ENCODE data around the gene PSAP.

PSAP gene

DNA sequence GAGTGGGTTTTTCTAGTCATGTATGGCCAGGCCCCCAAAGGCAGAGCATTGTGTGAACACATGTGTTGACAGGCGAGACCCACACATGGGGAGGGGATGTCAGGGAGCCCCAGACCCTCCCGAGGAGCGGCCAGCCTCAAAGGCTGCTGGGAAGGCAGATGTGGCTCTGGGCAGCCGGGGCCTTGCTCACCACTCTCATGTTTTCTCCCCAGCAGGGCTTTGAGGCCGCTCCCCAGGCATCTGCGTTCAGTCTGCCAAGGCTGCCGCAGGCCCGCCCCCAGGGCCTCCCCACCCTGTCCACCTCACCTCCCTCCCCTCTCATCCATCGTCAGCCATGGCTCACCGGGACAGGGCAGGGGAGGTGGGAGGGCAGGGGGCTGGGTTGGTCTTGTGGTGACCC, 61.2 kb downstream of the PSAP start:
- H3K4me3 ChIP-seq (ENCODE audit: low read depth, low read length): no peak overlapping the region

DNA sequence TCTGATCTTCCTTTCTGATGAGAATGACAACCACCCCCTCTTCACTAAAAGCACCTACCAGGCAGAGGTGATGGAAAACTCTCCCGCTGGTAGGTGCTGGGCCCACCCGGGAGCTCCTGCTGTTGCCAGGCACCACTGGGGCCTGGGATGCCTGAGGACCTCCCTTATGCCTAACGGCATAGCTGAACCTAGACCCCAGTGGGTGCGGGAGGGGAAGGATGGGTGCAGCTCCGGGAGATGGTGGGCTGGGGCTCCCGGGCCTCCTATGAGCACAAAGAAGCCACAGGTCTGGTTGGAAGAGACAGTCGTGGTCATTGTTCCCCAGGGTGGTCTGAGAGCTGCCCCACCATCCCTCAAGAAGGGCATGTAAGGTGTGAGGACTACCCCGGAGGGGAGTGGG, 62.1 kb downstream of the PSAP start:
- no peak overlapping the region for H3K4me3 ChIP-seq (ENCODE audit: low read depth, low read length)

DNA sequence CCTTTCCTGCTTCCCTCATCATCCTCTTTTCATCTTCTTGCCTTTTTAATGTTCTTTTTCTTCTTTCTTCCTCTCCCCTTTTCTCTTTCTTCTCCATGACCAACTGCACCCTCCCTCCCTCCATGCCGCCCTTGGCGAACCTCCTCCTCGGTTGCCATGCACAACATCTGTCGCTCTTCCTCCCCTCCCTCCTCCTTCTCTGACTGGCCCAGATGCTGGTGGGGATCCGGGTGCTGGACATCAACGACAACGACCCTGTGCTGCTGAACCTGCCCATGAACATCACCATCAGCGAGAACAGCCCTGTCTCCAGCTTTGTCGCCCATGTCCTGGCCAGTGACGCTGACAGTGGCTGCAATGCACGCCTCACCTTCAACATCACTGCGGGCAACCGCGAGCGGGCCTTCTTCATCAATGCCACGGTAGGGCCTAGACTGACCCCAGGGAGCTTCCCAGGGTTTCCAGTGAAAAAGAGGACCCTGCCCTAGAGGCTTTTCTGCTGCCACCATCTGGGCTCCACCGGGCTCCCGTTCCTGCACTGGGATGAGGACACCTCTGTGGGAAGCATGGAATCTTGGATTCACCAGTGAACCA, 66.3 kb downstream of the PSAP start:
- H3K4me3 ChIP-seq (ENCODE audit: low read depth, low read length): no peak overlapping the region

DNA sequence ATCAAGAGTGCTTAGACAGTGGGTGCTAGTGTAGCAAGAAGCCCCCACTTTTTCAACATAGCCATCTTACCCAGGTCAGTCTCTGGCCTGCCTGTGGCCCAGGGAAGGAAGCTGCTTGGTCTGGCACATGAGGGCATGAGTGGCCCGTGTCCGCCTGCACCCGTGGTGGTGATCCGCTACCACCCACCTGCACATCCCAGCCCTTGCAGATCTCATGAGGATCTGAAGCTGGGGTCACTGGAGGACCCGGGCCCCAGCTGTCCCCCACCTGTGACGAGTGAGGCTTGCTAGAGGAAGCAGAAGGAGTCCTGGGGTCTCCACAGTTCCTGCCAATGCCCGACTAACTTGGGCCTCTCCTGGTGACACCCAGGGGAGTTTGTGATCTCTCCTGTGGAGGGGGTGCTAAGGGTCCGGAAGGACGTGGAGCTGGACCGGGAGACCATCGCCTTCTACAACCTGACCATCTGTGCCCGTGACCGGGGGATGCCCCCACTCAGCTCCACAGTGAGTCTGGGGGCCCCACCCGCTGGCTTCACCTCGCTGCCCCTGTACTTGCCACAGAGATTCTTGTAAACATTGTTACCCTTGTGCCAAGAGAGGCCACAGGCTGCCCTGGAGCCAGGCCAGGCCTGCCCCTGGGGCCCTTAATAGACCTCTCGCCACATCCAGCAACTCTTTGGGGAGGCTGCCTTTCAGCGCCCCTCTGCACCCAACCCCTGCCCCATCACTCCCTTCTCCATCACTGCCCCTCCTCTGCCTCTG, 67.0 kb downstream of the PSAP start:
- H3K4me3 ChIP-seq (ENCODE audit: low read depth, low read length): no peak overlapping the region

DNA sequence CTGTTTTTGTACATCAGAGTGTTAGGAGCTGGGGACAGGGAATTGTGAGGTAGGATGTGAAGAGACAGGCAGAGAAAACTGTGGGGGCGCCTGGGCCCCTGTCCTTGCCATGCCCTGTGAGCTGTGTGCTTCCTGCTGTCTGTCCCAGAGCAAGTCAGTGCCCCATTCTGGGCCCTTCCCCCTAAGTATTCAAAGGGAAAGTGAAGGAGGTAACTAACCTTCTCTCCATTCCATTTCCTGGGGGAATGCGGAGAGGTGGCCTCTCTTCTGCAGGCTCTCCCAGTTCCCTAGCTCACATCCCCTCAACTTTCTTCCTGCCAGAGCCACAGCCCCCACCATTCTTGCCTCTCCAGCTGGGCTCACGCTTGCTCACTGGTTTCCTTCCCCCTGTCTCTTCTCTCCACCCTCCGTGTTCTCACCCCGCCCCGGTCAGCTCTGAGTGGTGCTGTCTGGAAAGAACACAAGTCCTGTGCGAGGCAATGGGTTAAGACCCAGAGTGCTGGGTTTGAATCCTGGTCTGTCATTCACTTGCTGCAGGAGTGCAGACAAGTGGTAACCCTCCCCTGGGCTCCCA, 68.0 kb downstream of the PSAP start:
- no peak overlapping the region for H3K4me3 ChIP-seq (ENCODE audit: low read depth, low read length)

- H3K4me3 ChIP-seq (ENCODE audit: low read depth, low read length): no peak overlapping the region
These were observed 68.7 kb downstream of the PSAP start for GRCh38 chr10:71782221-71782916.

DNA sequence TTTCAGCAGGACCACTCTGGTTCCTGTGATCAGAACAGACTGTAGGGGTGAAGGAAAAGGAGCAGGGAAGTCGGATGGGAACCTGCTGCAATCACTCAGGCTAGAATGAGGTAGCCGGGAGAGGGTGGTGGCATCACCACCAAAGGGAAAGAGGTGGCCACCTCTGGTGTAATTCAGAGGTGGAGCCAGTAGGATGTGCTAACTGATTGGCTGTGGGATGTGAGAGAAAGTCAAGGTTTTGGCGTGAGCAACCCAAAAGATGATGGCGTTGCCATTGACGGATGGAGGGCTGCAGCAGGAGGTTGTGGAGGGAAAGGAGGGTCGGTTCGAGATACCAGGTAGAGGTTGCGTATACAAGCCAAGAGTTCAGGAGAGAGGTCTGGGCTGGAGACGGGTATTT, 70.3 kb downstream of the PSAP start:
- H3K4me3 ChIP-seq (ENCODE audit: low read depth, low read length): no peak overlapping the region

DNA sequence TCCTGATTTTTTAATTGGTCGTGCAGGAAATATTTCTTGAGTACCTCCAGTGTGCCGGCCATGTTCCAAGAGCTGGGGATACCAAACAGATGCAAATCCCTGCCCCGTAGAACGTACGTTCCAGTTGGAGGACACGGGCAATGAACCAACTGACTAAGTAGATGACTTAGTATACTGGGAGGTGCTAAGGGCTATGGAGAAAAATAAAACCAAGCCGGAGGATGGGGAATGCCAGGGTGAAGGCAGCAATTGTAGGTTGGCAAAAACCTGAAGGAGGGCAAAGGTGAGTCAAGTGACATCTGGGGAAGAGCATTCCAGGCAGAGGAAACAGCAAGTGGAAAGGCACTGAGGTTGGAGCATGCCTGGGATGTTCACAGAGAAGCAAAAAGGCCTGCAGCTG, 70.9 kb downstream of the PSAP start:
- H3K4me3 ChIP-seq (ENCODE audit: low read depth, low read length): no peak overlapping the region

GRCh38 chr10:71779641-71780040, 71.4 kb downstream of the PSAP start:
- no peak overlapping the region for H3K4me3 ChIP-seq (ENCODE audit: low read depth, low read length)

DNA sequence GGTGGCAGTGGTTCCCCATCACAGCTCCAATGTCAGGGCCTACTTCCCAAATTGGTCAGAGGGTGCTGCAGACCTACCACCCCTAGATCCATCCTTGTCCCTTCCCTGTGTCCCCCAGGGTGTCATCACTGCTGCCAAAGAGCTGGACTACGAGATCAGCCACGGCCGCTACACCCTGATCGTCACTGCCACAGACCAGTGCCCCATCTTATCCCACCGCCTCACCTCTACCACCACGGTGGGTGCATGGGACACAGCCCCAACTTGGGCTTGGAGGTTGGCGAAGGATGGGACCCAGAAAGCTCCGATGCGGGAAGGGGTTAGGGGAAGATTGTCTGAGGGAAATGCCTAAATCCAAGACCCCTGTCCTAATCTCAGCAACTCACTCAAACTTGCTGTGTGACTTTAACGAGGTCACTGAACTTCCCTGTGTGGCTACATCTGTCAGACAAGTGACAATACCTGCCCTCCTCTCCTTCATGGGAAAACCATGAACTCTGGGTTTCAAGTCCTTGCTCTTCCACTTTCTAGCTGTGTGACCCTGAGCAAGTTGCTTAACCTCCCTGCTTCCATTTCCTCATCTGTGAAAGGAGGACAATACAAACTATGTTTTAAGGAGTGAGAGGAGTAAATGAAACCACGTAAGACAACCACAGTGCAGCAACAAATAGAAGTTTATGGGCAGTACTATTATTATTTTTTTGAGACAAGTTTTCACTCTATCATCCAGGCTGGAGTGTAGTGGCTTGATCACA, 72.8 kb downstream of the PSAP start:
- no peak overlapping the region for H3K4me3 ChIP-seq (ENCODE audit: low read depth, low read length)

DNA sequence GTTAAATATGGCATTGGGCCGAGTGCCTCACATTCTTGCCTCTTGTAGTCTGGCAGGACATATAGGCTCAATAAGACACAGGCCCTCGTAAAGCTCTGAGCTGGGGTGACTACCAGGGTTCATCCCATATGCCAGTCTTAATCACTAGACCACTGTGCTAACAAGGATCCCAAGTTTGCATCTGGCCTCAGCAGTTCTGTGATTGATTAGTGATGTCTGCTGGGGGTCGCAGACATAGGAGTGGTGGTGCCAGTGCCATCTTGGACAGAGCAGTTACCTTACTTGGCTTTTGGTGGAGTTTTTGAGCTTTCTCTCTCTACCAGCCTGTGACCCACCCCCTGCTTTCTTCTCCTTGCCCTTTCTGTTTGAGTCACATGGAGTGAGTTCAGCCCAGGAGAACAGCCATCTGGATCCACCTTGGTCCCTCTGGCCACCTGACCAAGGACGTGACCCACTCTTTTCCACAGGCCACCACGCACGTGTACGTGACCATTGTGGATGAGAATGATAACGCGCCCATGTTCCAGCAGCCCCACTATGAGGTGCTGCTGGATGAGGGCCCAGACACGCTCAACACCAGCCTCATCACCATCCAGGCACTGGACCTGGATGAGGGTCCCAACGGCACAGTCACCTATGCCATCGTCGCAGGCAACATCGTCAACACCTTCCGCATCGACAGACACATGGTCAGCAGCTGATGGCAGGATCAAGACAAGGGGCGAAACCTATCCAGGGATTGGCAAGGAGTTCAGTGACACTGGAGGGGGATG, 73.7 kb downstream of the PSAP start:
- no peak overlapping the region for H3K4me3 ChIP-seq (ENCODE audit: low read depth, low read length)

GRCh38 chr10:71776481-71776925, 74.5 kb downstream of the PSAP start:
- H3K4me3 ChIP-seq (ENCODE audit: low read depth, low read length): no peak overlapping the region

DNA sequence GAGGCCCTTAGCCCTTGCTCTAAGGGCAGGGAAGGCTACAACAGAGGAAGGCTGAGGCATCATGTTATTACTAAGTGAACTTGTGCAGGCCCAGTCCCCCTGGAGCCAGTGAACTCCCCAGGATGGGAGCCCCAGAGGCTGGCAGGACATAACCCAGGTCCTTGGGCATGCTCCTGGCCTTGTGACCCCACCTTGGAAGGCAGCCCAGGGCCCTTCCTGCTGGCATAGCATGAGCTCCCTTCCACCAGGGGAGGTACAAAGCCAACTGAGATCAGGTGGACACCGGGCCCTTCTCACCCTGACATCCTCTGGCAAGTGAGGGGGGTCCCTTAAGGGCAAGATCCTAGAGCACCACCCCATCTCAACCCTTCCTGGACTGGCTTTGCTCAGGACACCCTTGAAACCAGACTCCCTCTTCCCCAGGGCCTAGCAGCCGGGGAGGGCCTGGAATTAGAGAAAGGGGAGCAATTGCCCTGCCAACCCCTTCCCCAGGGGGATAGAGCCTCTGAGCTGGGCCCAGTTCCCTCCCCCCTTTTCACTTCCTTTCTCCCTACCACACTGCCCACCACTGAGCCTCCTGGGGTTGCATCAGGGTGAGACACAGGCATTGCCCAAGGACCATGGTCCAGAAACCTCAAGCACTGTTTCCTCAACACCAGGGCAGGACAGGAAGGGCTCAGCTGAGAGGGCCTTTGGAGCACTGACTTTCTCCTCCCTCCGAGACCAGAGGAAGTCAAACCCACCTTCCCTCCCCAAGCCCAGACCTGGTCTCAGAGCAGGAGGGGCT, 75.9 kb downstream of the PSAP start:
- no peak overlapping the region for H3K4me3 ChIP-seq (ENCODE audit: low read depth, low read length)

DNA sequence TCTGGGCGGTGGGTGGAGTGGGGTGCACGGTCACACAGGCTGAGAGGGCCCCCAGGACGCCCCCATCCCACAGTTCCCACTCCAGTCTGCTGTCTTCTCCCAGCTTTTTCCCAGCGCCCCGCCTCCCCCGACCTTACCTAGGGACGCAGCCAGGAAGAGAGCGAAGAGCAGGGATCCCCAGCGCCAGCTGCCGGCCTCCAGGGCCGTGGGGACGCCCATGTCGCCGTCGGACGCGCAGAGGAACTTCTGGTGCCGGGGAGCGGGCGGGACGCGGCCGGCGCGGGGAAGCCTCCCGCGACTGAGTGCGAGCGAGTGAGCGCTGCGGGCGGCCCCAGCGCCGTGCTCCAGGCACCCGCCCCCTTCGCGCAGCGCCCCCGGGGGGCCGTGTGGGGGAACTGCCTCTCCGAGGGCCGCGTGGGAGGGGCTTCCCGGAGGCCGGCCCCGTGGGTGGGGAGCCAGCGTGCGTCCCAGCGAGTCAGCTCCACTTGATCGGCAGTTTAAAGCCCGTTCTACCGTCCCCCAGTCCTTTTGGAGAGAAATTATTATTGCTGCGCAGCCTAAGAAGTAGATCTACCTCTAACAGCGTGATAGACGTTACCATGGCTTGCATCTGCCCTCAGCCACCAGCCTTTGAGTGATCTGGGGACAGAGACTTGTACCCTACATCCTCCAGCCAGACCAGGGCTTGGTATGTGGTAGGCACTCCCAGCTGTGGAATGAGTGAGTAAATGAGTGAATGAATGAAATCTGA, 77.7 kb downstream of the PSAP start, which contains the start of gene VSIR:
VSIR (minus strand) TSS at position 300 of the 751 bp plus-strand sequence; CDS start at position 219, 81 bp downstream.
- H3K4me3 ChIP-seq (ENCODE audit: low read depth, low read length): no peak within 1 kb of the TSS

DNA sequence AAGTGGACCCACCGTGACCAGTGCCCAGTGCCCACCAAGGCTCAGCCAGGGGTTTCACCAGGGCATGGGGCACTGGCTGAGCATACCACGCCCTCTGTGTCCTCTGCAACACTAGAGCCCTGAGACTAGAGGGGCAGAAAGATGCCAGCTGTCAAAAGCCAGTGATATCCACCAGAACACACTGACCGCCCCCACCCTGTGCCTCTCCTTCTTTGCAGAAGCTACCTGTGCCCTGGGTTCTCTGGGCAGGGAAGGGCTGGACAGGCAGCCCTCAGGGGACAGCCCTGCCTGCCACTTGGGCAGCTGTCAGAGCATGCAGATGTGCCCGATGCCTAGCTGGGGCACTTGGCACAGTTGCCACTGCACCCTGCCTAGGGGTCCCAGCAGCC, 78.2 kb downstream of the PSAP start:
- H3K4me3 ChIP-seq (ENCODE audit: low read depth, low read length): no peak overlapping the region

- H3K4me3 ChIP-seq (ENCODE audit: low read depth, low read length): no peak overlapping the region
These were observed 79.0 kb downstream of the PSAP start for GRCh38 chr10:71771821-71772617.

- no peak overlapping the region for H3K4me3 ChIP-seq (ENCODE audit: low read depth, low read length)
These were observed 79.8 kb downstream of the PSAP start for GRCh38 chr10:71771204-71771603.

DNA sequence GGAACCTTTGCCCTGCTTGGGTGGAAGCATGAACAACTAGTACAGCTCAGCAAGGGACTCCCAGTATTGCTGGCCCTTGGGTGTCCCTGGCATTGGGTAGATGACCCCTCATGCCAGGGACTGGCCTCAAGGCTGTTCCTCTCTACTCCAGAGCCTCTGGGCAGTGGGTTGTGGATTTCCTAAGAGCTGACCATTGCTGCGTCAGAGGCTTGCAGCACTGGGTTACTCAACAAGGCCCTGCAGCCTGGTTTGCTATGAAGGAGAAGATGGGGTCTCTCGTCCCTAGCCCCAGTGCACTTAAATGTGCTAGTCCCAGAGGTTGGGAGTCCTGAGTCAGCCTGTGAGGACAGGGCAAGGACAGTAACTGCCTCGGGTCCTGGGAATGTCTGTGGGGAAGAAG, 80.3 kb downstream of the PSAP start:
- no peak overlapping the region for H3K4me3 ChIP-seq (ENCODE audit: low read depth, low read length)

All from iPS-11a (cell line).